Measurements from ENCODE around the gene HLA-DRB5.

GRCh38 chr6:32519118-32519909 is 10.8 kb downstream of the HLA-DRB5 start:
- TF ChIP-seq, protein P1, sequence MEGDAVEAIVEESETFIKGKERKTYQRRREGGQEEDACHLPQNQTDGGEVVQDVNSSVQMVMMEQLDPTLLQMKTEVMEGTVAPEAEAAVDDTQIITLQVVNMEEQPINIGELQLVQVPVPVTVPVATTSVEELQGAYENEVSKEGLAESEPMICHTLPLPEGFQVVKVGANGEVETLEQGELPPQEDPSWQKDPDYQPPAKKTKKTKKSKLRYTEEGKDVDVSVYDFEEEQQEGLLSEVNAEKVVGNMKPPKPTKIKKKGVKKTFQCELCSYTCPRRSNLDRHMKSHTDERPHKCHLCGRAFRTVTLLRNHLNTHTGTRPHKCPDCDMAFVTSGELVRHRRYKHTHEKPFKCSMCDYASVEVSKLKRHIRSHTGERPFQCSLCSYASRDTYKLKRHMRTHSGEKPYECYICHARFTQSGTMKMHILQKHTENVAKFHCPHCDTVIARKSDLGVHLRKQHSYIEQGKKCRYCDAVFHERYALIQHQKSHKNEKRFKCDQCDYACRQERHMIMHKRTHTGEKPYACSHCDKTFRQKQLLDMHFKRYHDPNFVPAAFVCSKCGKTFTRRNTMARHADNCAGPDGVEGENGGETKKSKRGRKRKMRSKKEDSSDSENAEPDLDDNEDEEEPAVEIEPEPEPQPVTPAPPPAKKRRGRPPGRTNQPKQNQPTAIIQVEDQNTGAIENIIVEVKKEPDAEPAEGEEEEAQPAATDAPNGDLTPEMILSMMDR (IDR thresholded peaks at IDR 0.05; ENCODE audit: extremely low read depth in 1 of 2, insufficient read depth in 1 of 2, low read depth in 1 of 2, low read length in 2 of 2): no peak
- no peak for TF ChIP-seq POLR2AphosphoS5 (IDR thresholded peaks at IDR 0.05; ENCODE audit: insufficient read depth, low read depth, low read length)
